ENCODE measurements around the gene MYLK3. TPM values are rescaled to one million over a fixed set of nuclear protein-coding genes. Genes with fewer than 3 reads are reported as not detected.

Gene MYLK3
- total RNA-seq, 2 experiments from 2014 or later, result 0.38 TPM; not detected in 1

- intact Hi-C loops (cut with DNase I, micrococcal nuclease), result no loop called here
- ChIA-PET POLR2A (no interaction called here), CTCF (interaction anchor here (0.7 kb wide), 1 partner anchor 146 kb away, joined by 3 read pairs; no protein-coding TSS in a partner anchor)
- H3K27me3 ChIP-seq (ENCODE audit: control insufficient read depth in 1 of 2, insufficient read depth in 2 of 2, low read length in 2 of 2), result no peaks in the 10 kb centered on the region
- Mint-ChIP-seq H3K9me3 (no peaks in the 10 kb centered on the region), H3K36me3 (ENCODE audit: low read depth) (no peaks in the 10 kb centered on the region), H3K4me3 (no peak overlapping the region), H3K27ac (no peak overlapping the region), H3K4me1 (ENCODE audit: low read depth) (no peaks in the 10 kb centered on the region), H3K27me3 (no peaks in the 10 kb centered on the region)
- H3K4me1 ChIP-seq (ENCODE audit: insufficient read depth, low read length), result no peaks in the 10 kb centered on the region
- no peak for ATAC-seq (ENCODE audit: poor library complexity)
- H3K4me3 ChIP-seq (ENCODE audit: low read length), result no peak overlapping the region
- no peak for TF ChIP-seq CTCF (IDR thresholded peaks at IDR 0.05)
- H3K27ac ChIP-seq (ENCODE audit: low read depth in 1 of 2, low read length in 2 of 2), result no peak overlapping the region
- no peaks in the 10 kb centered on the region for H3K36me3 ChIP-seq (ENCODE audit: insufficient read depth, low read length)
- no peak for DNase-seq
- H3K9me3 ChIP-seq (ENCODE audit: control insufficient read depth in 1 of 2, insufficient read depth in 1 of 2, low read length in 2 of 2), result peaks cover 0 to 4% of the 10 kb centered on the region in 2 experiments
Measured at GRCh38 chr16:46719528-46719927, 28.6 kb downstream of the MYLK3 start.

GRCh38 chr16:46718214-46718613 lies 29.9 kb downstream of the MYLK3 start:
- no peak overlapping the region for H3K27ac Mint-ChIP-seq
- ChIA-PET CTCF (no interaction called here), POLR2A (no interaction called here)
- H3K36me3 ChIP-seq (ENCODE audit: insufficient read depth, low read length), result no peaks in the 10 kb centered on the region
- intact Hi-C loops (cut with DNase I, micrococcal nuclease), result no loop called here
- no peaks in the 10 kb centered on the region for H3K9me3 ChIP-seq (ENCODE audit: control insufficient read depth in 1 of 2, insufficient read depth in 1 of 2, low read length in 2 of 2)
- H3K9me3 Mint-ChIP-seq, result no peaks in the 10 kb centered on the region
- TF ChIP-seq CTCF (IDR thresholded peaks at IDR 0.05), result no peak
- H3K4me3 ChIP-seq (ENCODE audit: low read length), result no peak overlapping the region
- no peak overlapping the region for H3K27ac ChIP-seq (ENCODE audit: low read depth in 1 of 2, low read length in 2 of 2)
- H3K36me3 Mint-ChIP-seq (ENCODE audit: low read depth), result no peaks in the 10 kb centered on the region
- no peaks in the 10 kb centered on the region for H3K27me3 Mint-ChIP-seq
- H3K4me1 ChIP-seq (ENCODE audit: insufficient read depth, low read length), result no peaks in the 10 kb centered on the region
- no peaks in the 10 kb centered on the region for H3K27me3 ChIP-seq (ENCODE audit: control insufficient read depth in 1 of 2, insufficient read depth in 2 of 2, low read length in 2 of 2)
- H3K4me1 Mint-ChIP-seq (ENCODE audit: low read depth), result no peaks in the 10 kb centered on the region
- no peak overlapping the region for H3K4me3 Mint-ChIP-seq
- DNase-seq (no peak), ATAC-seq (ENCODE audit: poor library complexity) (no peak)

GRCh38 chr16:46717692-46718091 lies 30.5 kb downstream of the MYLK3 start:
- TF ChIP-seq CTCF (IDR thresholded peaks at IDR 0.05), result no peak
- H3K9me3 Mint-ChIP-seq, result no peaks in the 10 kb centered on the region
- ChIA-PET CTCF (no interaction called here), POLR2A (no interaction called here)
- H3K36me3 ChIP-seq (ENCODE audit: insufficient read depth, low read length), result no peaks in the 10 kb centered on the region
- ATAC-seq (ENCODE audit: poor library complexity) (no peak), DNase-seq (no peak)
- no peaks in the 10 kb centered on the region for H3K9me3 ChIP-seq (ENCODE audit: control insufficient read depth in 1 of 2, insufficient read depth in 1 of 2, low read length in 2 of 2)
- H3K27me3 Mint-ChIP-seq, result no peaks in the 10 kb centered on the region
- H3K4me3 Mint-ChIP-seq, result no peak overlapping the region
- H3K27me3 ChIP-seq (ENCODE audit: control insufficient read depth in 1 of 2, insufficient read depth in 2 of 2, low read length in 2 of 2), result no peaks in the 10 kb centered on the region
- intact Hi-C loops (cut with DNase I, micrococcal nuclease), result no loop called here
- no peak overlapping the region for H3K4me3 ChIP-seq (ENCODE audit: low read length)
- H3K27ac Mint-ChIP-seq, result no peak overlapping the region
- H3K4me1 Mint-ChIP-seq (ENCODE audit: low read depth), result no peaks in the 10 kb centered on the region
- no peak overlapping the region for H3K27ac ChIP-seq (ENCODE audit: low read depth in 1 of 2, low read length in 2 of 2)
- no peaks in the 10 kb centered on the region for H3K4me1 ChIP-seq (ENCODE audit: insufficient read depth, low read length)
- no peaks in the 10 kb centered on the region for H3K36me3 Mint-ChIP-seq (ENCODE audit: low read depth)

All from CD4-positive, alpha-beta T cell (primary cell).